NCI-H2081 treated with DMSO at 0.1 percent for 48 hours (cell line): ENCODE results near the gene PKNOX2.
"Not testable (repeated sequence)": the region's sequence is repeated elsewhere in the genome, so short reads cannot be mapped to it uniquely, and the experiment has no call there.

Experiments used
- DNase-seq: peaks from one replicate; lab custom pipeline; 2025; lab: John Stamatoyannopoulos, UW

Gene PKNOX2

GRCh38 chr11:125202977-125203376, 38.4 kb downstream of the PKNOX2 start:
- DNase-seq: no peak

- DNase-seq: no peak
Measured at GRCh38 chr11:125207866-125208425, 43.4 kb downstream of the PKNOX2 start.

GRCh38 chr11:125210066-125210465, 45.5 kb downstream of the PKNOX2 start:
- no peak for DNase-seq

- DNase-seq: no peak
Measured at GRCh38 chr11:125211191-125211947, 46.8 kb downstream of the PKNOX2 start.

GRCh38 chr11:125211948-125212340, 47.4 kb downstream of the PKNOX2 start:
- no peak for DNase-seq

GRCh38 chr11:125214601-125215565, 50.3 kb downstream of the PKNOX2 start:
- no peak for DNase-seq

GRCh38 chr11:125215976-125216375, 51.4 kb downstream of the PKNOX2 start:
- no peak for DNase-seq

GRCh38 chr11:125218336-125218735, 53.8 kb downstream of the PKNOX2 start:
- DNase-seq: no peak

- DNase-seq: no peak
Measured at GRCh38 chr11:125221461-125221860, 56.9 kb downstream of the PKNOX2 start.

GRCh38 chr11:125222494-125222893, 57.9 kb downstream of the PKNOX2 start:
- DNase-seq: no peak

GRCh38 chr11:125223161-125223560, 58.6 kb downstream of the PKNOX2 start:
- not testable (repeated sequence) for DNase-seq

- no peak for DNase-seq
Measured at GRCh38 chr11:125223901-125224361, 59.4 kb downstream of the PKNOX2 start.

- DNase-seq: no peak
Measured at GRCh38 chr11:125224391-125225021, 60.0 kb downstream of the PKNOX2 start.

- no peak for DNase-seq
Measured at GRCh38 chr11:125225401-125225800, 60.9 kb downstream of the PKNOX2 start.

- no peak for DNase-seq
Measured at GRCh38 chr11:125226031-125226430, 61.5 kb downstream of the PKNOX2 start.

GRCh38 chr11:125226706-125227105, 62.2 kb downstream of the PKNOX2 start:
- DNase-seq: no peak

GRCh38 chr11:125227151-125227550, 62.6 kb downstream of the PKNOX2 start:
- no peak for DNase-seq

- DNase-seq: no peak
Measured at GRCh38 chr11:125228445-125228844, 63.9 kb downstream of the PKNOX2 start.

- DNase-seq: no peak
Measured at GRCh38 chr11:125228993-125229392, 64.4 kb downstream of the PKNOX2 start.

- no peak for DNase-seq
Measured at GRCh38 chr11:125229916-125230315, 65.4 kb downstream of the PKNOX2 start.

- no peak for DNase-seq
Measured at GRCh38 chr11:125233116-125233515, 68.6 kb downstream of the PKNOX2 start.

GRCh38 chr11:125233736-125234275, 69.3 kb downstream of the PKNOX2 start:
- no peak for DNase-seq
